IMR-90 (cell line): ENCODE results near the gene TTLL11. TPM values are rescaled to one million over a fixed set of nuclear protein-coding genes. Genes with fewer than 3 reads are reported as not detected.

Experiments
- ATAC-seq: fragments of 200-7000 bp; cut with Tn5 transposase; 2 replicates; pipeline ENCODE4 v1.9.1; 2020; ENCODE audit warnings: low read depth, mild to moderate bottlenecking, moderate library complexity
- BruUV-seq: library from RNA; stranded (reverse); fragments of 400-500 nt; replicated peaks from 2 replicates; lab custom pipeline; 2021; lab: Mats Ljungman, UMichigan
- CTCF ChIA-PET: fragments of 300-600 bp; formaldehyde crosslinking; extraction: SDS; loops from one replicate; lab custom pipeline; 2021; ENCODE audit warnings: antibody characterized with exemption; lab: Yijun Ruan, JAX
- POLR2A ChIA-PET: fragments of 300-600 bp; sonication (Branson Sonifier 250); formaldehyde crosslinking; loops from one replicate; lab custom pipeline; 2022; ENCODE audit warnings: antibody characterized with exemption; ENCODE audit not compliant: unreplicated experiment; lab: Charles Lee
- DNase-seq: peaks from one replicate; pipeline ENCODE4 v3.0.0; 2013
- H2AFZ ChIP-seq: replicated peaks from 2 replicates; pipeline ENCODE3; 2013; ENCODE audit warnings: low read length, mild to moderate bottlenecking; ENCODE audit not compliant: poor library complexity
- H2AK5ac ChIP-seq: 2 replicates; pipeline ENCODE4 v1.6.1; 2013; ENCODE audit warnings: low read depth, low read length, inconsistent platforms
- H2AK9ac ChIP-seq: replicated peaks from 2 replicates; pipeline ENCODE3; 2013; ENCODE audit warnings: mild to moderate bottlenecking, low read depth, low read length, moderate library complexity; ENCODE audit not compliant: poor library complexity
- H2BK120ac ChIP-seq: 2 replicates; pipeline ENCODE4 v1.6.1; 2013; ENCODE audit warnings: low read depth, low read length, inconsistent platforms
- H2BK15ac ChIP-seq: 3 replicates; pipeline ENCODE4 v1.6.1; 2013; ENCODE audit warnings: low read depth, low read length, inconsistent platforms
- H2BK20ac ChIP-seq: 2 replicates; pipeline ENCODE4 v1.6.1; 2013; ENCODE audit warnings: low read depth, mild to moderate bottlenecking, inconsistent platforms, low read length, moderate library complexity
- H2BK5ac ChIP-seq: 2 replicates; pipeline ENCODE4 v1.6.1; 2013; ENCODE audit warnings: mild to moderate bottlenecking, low read depth, low read length, inconsistent platforms; ENCODE audit not compliant: poor library complexity, severe bottlenecking
- H3K14ac ChIP-seq: replicated peaks from 2 replicates; pipeline ENCODE4 v1.6.1; 2013; ENCODE audit warnings: low read depth, low read length, inconsistent platforms
- H3K18ac ChIP-seq: 2 replicates; pipeline ENCODE4 v1.6.1; 2013; ENCODE audit warnings: low read depth, low read length, control low read depth
- H3K23ac ChIP-seq: 2 replicates; pipeline ENCODE4 v1.6.1; 2013; ENCODE audit warnings: low read depth, low read length, inconsistent platforms
- H3K27ac ChIP-seq: 2 replicates; pipeline ENCODE4 v1.5.1; 2013; ENCODE audit warnings: mild to moderate bottlenecking, control low read depth, low read length; ENCODE audit not compliant: insufficient read depth
- H3K27me3 ChIP-seq: 2 replicates; pipeline ENCODE4 v1.6.1; 2013; ENCODE audit warnings: low read length; ENCODE audit not compliant: control insufficient read depth, insufficient read depth
- H3K36me3 ChIP-seq: 2 replicates; pipeline ENCODE4 v1.6.1; 2013; ENCODE audit warnings: low read length, mixed read lengths; ENCODE audit not compliant: control insufficient read depth, insufficient read depth
- H3K4ac ChIP-seq: 2 replicates; pipeline ENCODE4 v1.6.1; 2013; ENCODE audit warnings: low read depth, low read length, inconsistent platforms
- H3K4me1 ChIP-seq: 2 replicates; pipeline ENCODE4 v1.6.1; 2013; ENCODE audit warnings: low read length, mixed read lengths; ENCODE audit not compliant: control insufficient read depth, insufficient read depth
- H3K4me2 ChIP-seq: 2 replicates; pipeline ENCODE4 v1.6.1; 2013; ENCODE audit warnings: low read depth, mild to moderate bottlenecking, control low read depth, low read length, moderate library complexity
- H3K4me3 ChIP-seq: 2 replicates; pipeline ENCODE4 v1.5.1; 2013; ENCODE audit warnings: low read depth, mild to moderate bottlenecking, control low read depth, low read length, moderate library complexity; ENCODE audit not compliant: insufficient read depth
- H3K56ac ChIP-seq: 2 replicates; pipeline ENCODE4 v1.6.1; 2013; ENCODE audit warnings: low read length, inconsistent platforms; ENCODE audit not compliant: insufficient read depth; ENCODE audit errors: extremely low read depth
- H3K79me1 ChIP-seq, 2 experiments: 2 replicates each; pipeline ENCODE4 v1.6.1; 2013; ENCODE audit warnings: low read length in 2 of 2, inconsistent platforms in 1 of 2, low read depth in 1 of 2
- H3K9ac ChIP-seq: 2 replicates; pipeline ENCODE4 v1.6.1; 2013; ENCODE audit warnings: low read depth, low read length, control low read depth
- H3K9me1 ChIP-seq: 2 replicates; pipeline ENCODE4 v1.6.1; 2013; ENCODE audit warnings: low read length, inconsistent platforms; ENCODE audit not compliant: insufficient read depth
- H3K9me3 ChIP-seq: 2 replicates; pipeline ENCODE4 v1.6.1; 2013; ENCODE audit warnings: low read length; ENCODE audit not compliant: control insufficient read depth, insufficient read depth
- H4K20me1 ChIP-seq: 2 replicates; pipeline ENCODE4 v1.6.1; 2013; ENCODE audit warnings: low read length, inconsistent platforms; ENCODE audit not compliant: insufficient read depth
- H4K5ac ChIP-seq: 2 replicates; pipeline ENCODE4 v1.6.1; 2013; ENCODE audit warnings: mild to moderate bottlenecking, low read depth, low read length, control low read depth
- H4K8ac ChIP-seq, 2 experiments: 2 replicates each; pipeline ENCODE4 v1.6.1; 2013; ENCODE audit warnings: low read depth in 2 of 2, low read length in 2 of 2, control low read depth in 1 of 2, inconsistent platforms in 1 of 2
- H4K91ac ChIP-seq: 2 replicates; pipeline ENCODE4 v1.6.1; 2013; ENCODE audit warnings: low read depth, low read length, inconsistent platforms; ENCODE audit not compliant: insufficient read depth
- BHLHE40 ChIP-seq: fragments of 150-350 bp; IDR thresholded peaks from 2 replicates; pipeline ENCODE4 v1.6.1; 2016; ENCODE audit warnings: mild to moderate bottlenecking, low read depth, low read length
- CEBPB ChIP-seq: IDR thresholded peaks from 2 replicates; pipeline ENCODE4 v1.6.1; 2012; ENCODE audit warnings: low read depth, low read length, improper control_type of control experiment
- CHD1 ChIP-seq: IDR thresholded peaks from 2 replicates; pipeline ENCODE4 v1.6.1; 2012; ENCODE audit warnings: low read depth, low read length, improper control_type of control experiment
- CTCF ChIP-seq: conservative IDR thresholded peaks from 2 replicates; pipeline ENCODE4 v1.5.1; 2012; ENCODE audit warnings: mild to moderate bottlenecking, low read depth, low read length, improper control_type of control experiment
- ELK1 ChIP-seq: fragments of 150-350 bp; IDR thresholded peaks from 2 replicates; pipeline ENCODE4 v1.6.1; 2016; ENCODE audit warnings: low read depth, mild to moderate bottlenecking, low read length, moderate library complexity, borderline replicate concordance
- FOS ChIP-seq: fragments of 150-350 bp; IDR thresholded peaks from 2 replicates; pipeline ENCODE4 v1.6.1; 2016; ENCODE audit warnings: low read depth, low read length
- MAFK ChIP-seq: IDR thresholded peaks from 2 replicates; pipeline ENCODE4 v1.6.1; 2012; ENCODE audit warnings: low read depth, low read length, improper control_type of control experiment
- MAZ ChIP-seq: IDR thresholded peaks from 2 replicates; pipeline ENCODE4 v1.6.1; 2012; ENCODE audit warnings: low read depth, mild to moderate bottlenecking, low read length, improper control_type of control experiment, moderate library complexity, borderline replicate concordance
- MXI1 ChIP-seq: IDR thresholded peaks from 2 replicates; pipeline ENCODE4 v1.6.1; 2012; ENCODE audit warnings: low read depth, mild to moderate bottlenecking, low read length, moderate library complexity, borderline replicate concordance
- NFE2L2 ChIP-seq: fragments of 150-350 bp; IDR thresholded peaks from 2 replicates; pipeline ENCODE4 v1.6.1; 2016; ENCODE audit warnings: low read depth, mild to moderate bottlenecking, low read length
- POLR2A ChIP-seq: IDR thresholded peaks from 2 replicates; pipeline ENCODE4 v1.6.1; 2012; ENCODE audit warnings: mild to moderate bottlenecking, low read depth, low read length
- RAD21 ChIP-seq: IDR thresholded peaks from 2 replicates; pipeline ENCODE4 v1.6.1; 2012; ENCODE audit warnings: low read length, improper control_type of control experiment
- RCOR1 ChIP-seq: IDR thresholded peaks from 2 replicates; pipeline ENCODE4 v1.6.1; 2012; ENCODE audit warnings: mild to moderate bottlenecking, low read length, improper control_type of control experiment; ENCODE audit not compliant: insufficient replicate concordance
- RFX5 ChIP-seq: IDR thresholded peaks from 2 replicates; pipeline ENCODE4 v1.8.0; 2012; ENCODE audit warnings: low read depth, mild to moderate bottlenecking, low read length, moderate library complexity
- SMC3 ChIP-seq: fragments of 150-350 bp; IDR thresholded peaks from 2 replicates; pipeline ENCODE4 v1.6.1; 2016; ENCODE audit warnings: low read depth, mild to moderate bottlenecking, antibody characterized with exemption, low read length, moderate library complexity
- USF2 ChIP-seq: fragments of 150-350 bp; IDR thresholded peaks from 2 replicates; pipeline ENCODE4 v1.6.1; 2017; ENCODE audit warnings: mild to moderate bottlenecking, antibody characterized with exemption, low read length, low read depth
- WGBS, 2 experiments: methylation state at CpG; one replicate each; pipeline versions ENCODE4 v1.1.5 to v1.1.7; 2013; ENCODE audit warnings: missing lambda C conversion rate in 2 of 2; ENCODE audit not compliant: insufficient read length in 1 of 2; ENCODE audit errors: extremely low coverage in 2 of 2; 5-methylcytosine and 5-hydroxymethylcytosine counted together
- dilution Hi-C: fragments of 300-500 bp; cut with HindIII; formaldehyde crosslinking; loops from one replicate; pipeline ENCODE4 v1.14.3; 2018; ENCODE audit warnings: low sequenced_read_pairs; ENCODE audit not compliant: unreplicated experiment
- in situ Hi-C: fragments of 300-500 bp; cut with MboI; formaldehyde crosslinking; loops from 3 replicates; pipeline ENCODE4 v1.14.3; 2019; ENCODE audit warnings: low sequenced_read_pairs, inconsistent platforms, mixed read lengths
- intact Hi-C: fragments of 100-400 bp; cut with micrococcal nuclease; formaldehyde crosslinking; loops from 2 replicates; pipeline ENCODE4 v1.10.0; 2022
- polyA plus RNA-seq, 3 experiments: library from polyadenylated mRNA; depleted of rRNA; stranded (reverse); fragments of >200 nt; gene quantifications; 2 replicates each; pipeline ENCODE4 v1.2.3, GENCODE V29; 2012; ENCODE audit warnings: low replicate concordance in 1 of 3
- total RNA-seq: library from RNA; depleted of rRNA; stranded (reverse); fragments of >200 nt; gene quantifications from 2 replicates; pipeline ENCODE4 v1.2.3, GENCODE V29; 2012

TTLL11 gene
- total and polyA plus RNA-seq, 2 of the 4 experiments (the other 2 are of a cell fraction), result 2.0 to 4.6 TPM

- H4K20me1 ChIP-seq, result no peaks in the 10 kb centered on the region
- 67% methylated on average over 6 of the region's 12 CpGs; no CpG with 5 or more reads in 1 of the 2 experiments for WGBS, 2 experiments
- no peaks in the 10 kb centered on the region for H3K79me1 ChIP-seq
- no peak overlapping the region for H2AK9ac ChIP-seq
- CTCF ChIA-PET, result no interaction called here
- no peak overlapping the region for H3K9ac ChIP-seq
- intact Hi-C loops (no loop called here), in situ Hi-C loops (no loop called here), dilution Hi-C loops (no loop called here)
- H3K4me1 ChIP-seq, result peaks cover 3% of the 10 kb centered on the region; the same call in 1 of the 2 replicates
- H3K9me3 ChIP-seq, result no peaks in the 10 kb centered on the region
- no peak overlapping the region for H2AK5ac ChIP-seq
- no peak overlapping the region for H2BK15ac ChIP-seq
- no peak overlapping the region for H3K56ac ChIP-seq
- H2BK5ac ChIP-seq, result no peak overlapping the region
- TF ChIP-seq CHD1, result no peak
- no peak for TF ChIP-seq CTCF
- TF ChIP-seq NFE2L2, result no peak
- no peak for TF ChIP-seq MAFK
- no peak for TF ChIP-seq MXI1
- no peak for TF ChIP-seq SMC3
- no peak for TF ChIP-seq POLR2A
- TF ChIP-seq BHLHE40, result no peak
- no peak for TF ChIP-seq FOS
- no peak for TF ChIP-seq USF2
- no peak for TF ChIP-seq CEBPB
- no peak for TF ChIP-seq RAD21
- no peak for TF ChIP-seq RFX5
- TF ChIP-seq RCOR1, result no peak
- no peak for TF ChIP-seq MAZ
- no peak for TF ChIP-seq ELK1
- no peak overlapping the region for H3K23ac ChIP-seq
- no peak overlapping the region for H3K27ac ChIP-seq
- H3K9me1 ChIP-seq, result no peaks in the 10 kb centered on the region; the same call in 1 of the 2 replicates
- no peak overlapping the region for H3K4me3 ChIP-seq
- no peaks in the 10 kb centered on the region for H3K36me3 ChIP-seq
- H3K4me2 ChIP-seq, result no peak overlapping the region
- H4K8ac ChIP-seq, result no peak overlapping the region
- H3K14ac ChIP-seq, result no peak overlapping the region
- DNase-seq (no peak), ATAC-seq (no peak)
- H3K27me3 ChIP-seq, result peaks cover 6% of the 10 kb centered on the region; the same call in 1 of the 2 replicates
- POLR2A ChIA-PET, result no interaction called here
- BruUV-seq, result no TSS peak
- H2BK20ac ChIP-seq, result no peak overlapping the region
- H2BK120ac ChIP-seq, result no peak overlapping the region
- no peak overlapping the region for H2AFZ ChIP-seq
- no peak overlapping the region for H3K18ac ChIP-seq
- H3K4ac ChIP-seq, result no peak overlapping the region
- H4K91ac ChIP-seq, result no peak overlapping the region
- H4K5ac ChIP-seq, result no peak overlapping the region
Measured at GRCh38 chr9:121816845-121817450, 276.2 kb downstream of the TTLL11 start.
